CD4-positive, alpha-beta T cell treated with Interleukin-2 at 100 ng/mL for 4 hours (primary cell): Measurements from ENCODE around the gene DROSHA.
"Not testable (repeated sequence)": the region's sequence is repeated elsewhere in the genome, so short reads cannot be mapped to it uniquely, and the experiment has no call there.

Experiments used
- DNase-seq: peaks from one replicate; pipeline ENCODE4 v3.0.0-alpha.2; 2020; ENCODE audit warnings: low spot score

The DROSHA gene

DNA sequence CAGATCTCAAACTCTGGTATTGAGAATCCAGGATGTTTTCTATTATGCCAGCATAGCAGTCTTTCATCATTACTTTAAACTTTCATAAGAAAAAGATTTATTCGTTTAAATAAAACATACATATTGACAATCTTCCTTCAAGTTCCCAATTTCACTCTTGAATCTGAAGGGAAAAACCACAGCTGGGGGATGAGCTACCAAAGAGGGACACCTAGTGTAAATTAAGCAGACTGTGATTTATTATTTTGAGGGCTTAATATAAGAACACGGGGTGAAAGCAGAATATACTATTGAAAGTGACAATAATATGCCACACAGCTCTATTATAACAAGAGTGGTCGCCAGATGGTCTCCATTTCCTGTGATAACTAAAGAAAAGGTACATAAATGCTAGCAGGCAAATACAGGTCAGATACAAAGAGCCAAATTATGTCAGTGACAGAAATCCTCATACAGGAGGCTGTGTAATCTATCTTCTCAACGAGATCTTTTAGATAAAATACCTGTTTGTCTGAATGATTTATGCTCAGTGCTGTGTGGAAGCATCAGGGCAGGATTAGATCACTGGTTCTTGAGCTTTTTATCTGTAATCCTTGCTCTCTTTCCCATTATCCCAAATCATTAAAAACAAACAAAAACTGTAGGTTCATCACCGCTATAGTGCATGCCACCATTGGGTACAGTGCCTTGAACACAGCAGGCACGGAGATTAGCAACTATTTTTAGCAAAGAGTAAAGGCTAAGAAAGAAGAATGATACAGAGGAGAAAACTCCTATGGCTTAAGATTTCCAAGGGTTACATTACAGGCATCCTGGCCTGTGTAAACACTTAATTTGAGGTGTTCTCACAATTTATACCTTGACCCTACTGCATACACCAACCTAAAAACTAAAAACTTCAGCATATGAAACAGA is 116.6 kb downstream of the DROSHA start:
- DNase-seq: no peak

DNA sequence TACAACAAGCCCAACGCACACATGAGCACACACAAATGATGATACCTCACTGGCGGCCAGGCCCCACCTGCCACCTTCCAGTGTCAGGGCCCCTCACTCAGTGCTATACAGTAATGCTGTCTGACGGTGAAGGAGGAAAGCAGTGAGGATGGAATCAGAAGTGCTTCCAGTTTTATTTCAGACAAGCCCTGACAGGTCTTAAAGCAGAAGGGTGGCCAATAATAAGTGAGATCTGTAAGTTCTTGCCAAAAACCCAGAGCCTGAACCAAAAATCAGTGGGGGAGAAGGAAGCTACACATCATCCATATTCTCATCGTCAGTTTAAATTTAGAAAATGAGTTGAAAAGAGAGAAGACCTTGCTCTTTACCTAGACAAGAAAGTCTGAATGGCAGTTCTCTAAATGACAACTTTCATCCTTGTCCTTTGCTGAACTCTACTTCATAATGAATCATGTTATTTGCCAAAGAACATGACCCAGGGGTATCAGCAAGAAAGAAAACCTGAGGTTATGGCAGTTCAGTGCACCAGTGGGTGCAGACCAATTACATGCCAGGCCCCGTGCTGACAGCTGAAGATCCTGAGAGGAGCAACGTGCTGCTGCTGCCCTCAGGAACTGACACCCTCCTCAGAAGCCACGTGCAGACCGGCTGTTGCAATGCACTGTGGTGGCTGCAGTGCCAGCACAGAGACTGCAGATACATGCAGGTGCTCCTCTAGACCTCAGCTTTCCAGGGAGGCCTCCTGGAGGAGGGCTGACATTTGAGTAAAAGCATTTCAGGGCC is 118.7 kb downstream of the DROSHA start:
- no peak for DNase-seq

DNA sequence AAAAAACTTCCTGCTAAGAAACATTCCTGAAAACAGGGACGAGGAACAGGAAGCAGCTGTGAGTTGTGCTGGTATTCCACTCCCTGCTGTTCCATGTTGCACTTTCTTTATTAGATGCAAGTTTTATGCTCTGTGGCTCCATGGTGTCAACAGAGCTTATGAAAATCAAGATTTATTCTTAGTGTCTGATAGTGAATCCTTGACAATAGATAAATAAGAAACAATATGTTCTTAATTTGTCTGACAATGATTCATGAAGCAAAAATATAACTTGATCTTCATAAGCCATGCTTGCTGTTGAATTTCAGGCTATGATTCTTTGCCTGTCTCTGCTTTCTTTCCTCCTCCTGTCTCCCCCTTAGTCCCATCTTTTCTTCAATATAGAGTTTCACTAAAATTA is 119.6 kb downstream of the DROSHA start:
- no peak for DNase-seq

DNA sequence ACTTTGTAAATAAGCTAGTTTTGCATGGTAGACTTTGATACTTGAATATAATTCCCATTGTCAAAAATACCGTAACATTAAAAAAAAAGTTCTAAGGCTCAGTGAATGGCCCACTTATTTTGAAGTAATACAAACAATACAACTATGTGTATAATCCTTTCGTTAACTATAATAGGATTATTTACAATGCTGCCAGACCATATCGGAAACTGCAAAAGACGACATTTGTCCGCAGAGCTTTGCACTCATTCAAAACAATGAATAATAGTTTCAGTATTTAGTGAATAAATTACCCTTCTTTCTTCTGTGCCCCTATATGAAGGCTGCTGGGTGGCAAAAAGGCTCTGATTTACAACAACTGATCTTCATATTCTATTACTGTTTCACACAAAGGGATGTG is 121.8 kb downstream of the DROSHA start:
- no peak for DNase-seq

DNA sequence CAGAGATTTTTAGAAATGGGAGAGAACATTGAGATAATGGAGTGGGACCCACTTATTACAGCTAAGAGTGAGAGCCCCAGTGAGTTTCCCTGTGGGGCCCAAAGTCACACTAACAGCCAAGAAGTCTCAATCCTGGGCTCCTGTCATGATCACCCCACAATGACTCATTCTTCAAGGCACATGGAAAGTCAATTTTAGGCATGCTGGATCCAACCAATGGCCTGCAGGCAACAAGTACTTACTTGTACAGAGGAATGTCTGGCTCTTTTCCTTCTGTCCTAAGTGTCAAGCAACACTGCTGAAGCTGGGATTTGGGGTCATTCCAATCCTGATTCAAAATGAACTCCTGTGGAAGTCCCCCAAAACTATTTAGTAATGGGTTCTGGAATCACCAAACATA is 123.1 kb downstream of the DROSHA start:
- no peak for DNase-seq

DNA sequence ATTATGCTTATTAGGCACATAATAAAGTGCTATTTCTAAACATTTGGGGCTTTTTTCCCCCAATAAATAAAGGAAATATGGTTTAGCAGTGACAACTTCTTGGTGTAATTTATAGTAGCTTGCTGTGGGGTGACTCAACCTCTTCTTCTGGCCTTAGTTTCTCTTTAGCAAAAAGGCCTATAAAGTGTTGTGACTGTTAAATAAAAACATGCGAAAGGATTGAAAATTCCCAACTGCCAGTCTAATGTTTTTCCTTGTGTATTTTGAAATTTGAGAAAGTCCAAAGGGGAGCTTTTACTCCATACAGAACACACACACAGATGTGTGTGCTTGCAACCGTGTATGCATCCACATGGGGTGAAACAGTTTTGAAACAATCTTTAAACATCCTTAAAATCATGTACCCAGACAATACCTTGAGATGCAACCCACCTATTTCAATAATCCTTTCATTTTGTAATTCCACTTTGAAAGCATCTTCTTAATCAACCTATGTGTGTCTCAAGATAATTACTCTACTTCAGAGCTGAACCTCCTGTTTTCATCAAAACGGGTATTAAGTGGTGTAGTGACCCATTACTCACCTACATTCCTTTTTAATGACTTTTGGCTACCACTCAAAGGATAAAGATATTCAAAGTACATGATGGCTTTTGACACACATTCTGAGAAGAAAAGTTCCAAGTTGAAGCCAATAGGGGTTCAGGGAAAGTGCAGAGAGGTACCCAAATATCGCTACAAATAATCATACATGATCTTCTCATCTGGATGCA is 123.8 kb downstream of the DROSHA start:
- no peak for DNase-seq

DNA sequence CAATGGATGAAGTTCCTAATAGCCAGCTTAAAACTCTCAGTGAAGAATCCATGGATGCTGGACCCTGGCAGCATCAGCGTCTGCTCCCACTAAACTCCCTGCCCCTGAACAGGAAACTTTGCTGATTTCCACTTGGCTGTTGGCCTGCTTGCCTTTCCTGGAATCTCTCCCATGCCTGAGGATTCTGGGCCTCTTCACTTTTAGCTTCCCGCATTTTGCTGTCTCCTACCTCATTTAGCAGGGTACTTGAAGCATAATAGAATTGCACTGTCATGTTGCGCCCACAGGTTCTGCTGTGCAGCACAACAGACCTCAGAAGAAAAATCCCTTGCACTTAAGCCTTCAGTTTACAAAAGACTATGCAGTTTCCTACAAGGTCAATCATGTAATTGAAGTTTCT is 127.6 kb downstream of the DROSHA start:
- no peak for DNase-seq

DNA sequence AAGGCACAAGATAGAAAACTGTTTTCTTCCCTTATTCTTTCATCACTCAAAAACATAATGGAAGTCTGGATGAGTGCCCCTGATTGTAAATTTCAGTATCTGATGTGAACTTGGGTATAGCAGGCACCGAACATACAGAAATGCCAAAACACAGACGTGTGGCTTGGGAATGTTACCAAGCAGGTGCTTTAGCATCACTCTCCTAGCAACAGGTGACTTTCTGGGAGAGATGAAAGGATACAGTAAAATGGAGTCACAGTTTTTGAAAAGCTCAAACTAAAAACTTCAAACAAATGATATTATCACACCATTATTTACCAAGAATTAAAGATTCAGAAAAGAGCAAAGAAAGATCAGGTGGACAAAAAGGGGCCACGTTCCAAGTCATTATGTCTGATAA is 130.2 kb downstream of the DROSHA start:
- no peak for DNase-seq

DNA sequence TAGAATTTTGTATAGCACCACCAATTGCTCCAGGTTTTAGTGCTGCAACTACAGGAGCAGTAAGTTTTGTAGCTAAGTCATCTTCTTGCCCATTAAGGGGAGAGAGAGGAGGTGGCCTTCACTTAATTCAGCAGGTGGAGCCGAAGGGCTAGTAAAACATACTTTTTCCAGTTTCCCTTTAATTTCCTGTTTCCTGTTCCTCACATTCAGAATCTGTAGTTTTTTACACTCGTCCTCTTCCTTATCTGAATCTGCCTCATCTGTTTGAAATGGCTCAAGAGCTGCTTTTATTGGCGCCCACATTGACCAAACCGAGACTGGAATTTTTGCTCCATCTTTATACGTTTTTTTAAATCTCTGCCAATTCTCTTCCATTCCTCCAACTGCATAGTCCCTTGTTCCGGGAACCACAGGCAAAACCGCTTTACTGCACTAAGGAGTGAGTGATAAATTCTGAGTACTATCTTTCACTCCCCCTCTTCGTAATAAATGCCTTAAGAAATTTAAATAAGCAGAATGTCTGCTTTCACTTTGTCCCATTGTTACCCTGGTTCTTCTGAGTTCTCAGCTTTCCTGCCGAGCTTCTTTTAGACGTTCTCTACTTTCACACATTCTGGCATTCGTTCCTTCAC is 133.9 kb downstream of the DROSHA start:
- DNase-seq: no peak

DNA sequence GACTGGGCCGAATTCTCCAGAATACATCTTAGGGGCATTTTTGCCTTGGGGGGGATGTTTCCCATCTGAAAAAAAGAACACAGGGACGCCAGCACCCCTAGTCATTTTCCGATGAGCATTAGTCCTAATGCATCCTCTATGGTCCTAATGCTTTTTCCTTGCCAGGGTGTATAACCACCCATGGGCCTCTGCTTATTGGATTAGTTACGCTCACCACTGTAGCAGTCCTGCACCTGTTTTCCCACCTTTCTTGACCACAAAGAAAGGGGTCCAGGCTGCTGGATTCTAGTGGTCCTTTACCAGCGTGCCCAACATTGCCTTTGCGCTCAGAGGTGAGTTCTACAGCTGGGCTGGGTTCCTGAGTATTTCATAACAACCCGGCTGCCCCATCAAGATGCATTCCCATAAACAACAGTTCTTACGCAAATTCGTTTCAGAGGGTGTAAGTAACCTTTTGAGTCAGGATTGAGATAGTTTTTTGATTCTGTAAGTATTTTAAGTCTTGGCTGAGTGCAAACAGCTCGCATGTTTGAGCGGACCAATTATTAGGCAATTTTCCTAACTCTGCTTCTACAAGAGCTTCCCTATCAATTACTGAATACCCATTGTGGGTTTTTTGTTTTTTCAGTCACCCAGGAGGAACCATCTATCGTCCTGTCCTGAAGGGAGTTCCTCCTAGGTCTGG is 135.1 kb downstream of the DROSHA start:
- no peak for DNase-seq

DNA sequence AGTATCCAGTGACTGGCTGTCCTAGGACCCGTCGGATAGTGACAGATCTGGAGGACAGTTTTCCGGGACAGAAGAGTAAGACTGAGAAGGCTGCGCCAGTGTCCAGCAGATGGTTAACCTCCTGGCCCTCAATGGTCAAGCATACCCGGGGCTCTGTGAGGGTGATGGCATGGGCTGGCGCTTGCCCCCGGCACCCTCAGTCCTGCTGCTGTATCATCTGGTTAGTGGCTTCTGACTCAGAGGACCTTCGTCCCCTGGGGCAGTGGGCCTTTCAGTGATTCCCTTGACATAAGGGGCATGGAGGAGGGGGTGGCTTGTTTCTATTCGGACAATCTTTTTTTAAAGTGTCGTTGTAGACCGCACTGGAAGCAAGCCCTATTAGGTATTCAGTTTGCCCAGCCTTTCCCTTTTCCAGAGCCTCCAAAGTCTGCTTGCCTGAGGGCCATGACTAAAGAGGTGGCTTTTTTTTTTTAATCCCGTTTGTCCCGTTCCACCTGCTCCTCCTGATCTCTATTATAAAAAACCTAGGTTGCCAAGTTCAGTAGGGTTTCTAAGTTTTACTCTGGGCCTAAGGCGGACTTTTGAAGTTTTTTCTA is 136.3 kb downstream of the DROSHA start:
- not testable (repeated sequence) for DNase-seq

DNA sequence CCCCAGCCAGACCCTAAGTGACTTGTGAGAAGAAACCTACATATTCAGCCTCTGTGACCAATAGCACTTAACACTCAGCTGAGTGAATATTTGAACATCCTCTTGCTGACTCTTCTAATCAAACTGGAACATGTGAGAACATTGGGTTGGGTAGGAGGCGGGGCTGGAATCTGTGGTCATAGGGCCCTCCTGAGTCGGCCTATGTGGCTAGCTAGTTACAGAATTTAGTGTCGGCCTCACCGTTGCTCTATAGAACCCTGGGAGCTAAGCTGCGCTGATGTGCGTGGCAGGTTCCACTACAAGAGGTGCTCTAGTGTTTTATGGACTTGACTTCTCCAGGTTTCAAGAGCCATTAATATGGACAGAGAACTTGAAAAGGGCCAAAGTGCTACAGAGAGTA is 138.8 kb downstream of the DROSHA start:
- no peak for DNase-seq

DNA sequence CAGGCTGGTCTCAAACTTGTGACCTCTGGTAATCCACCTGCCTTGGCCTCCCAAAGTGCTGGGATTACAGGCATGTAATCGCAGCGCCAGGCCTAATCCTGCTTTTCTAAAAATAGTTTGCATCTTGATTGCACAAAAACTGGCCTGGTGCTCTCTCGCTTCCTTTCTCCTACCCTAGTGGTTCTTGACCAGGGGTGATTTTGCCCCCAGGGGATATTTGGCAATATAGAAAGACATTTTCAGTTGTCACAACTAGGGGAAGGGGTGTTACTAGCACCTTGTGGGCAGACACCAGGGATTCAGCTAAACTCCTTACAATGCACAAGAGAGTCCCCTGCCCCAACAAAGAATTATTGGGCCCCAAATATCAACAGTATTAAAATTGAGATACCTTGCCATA is 139.8 kb downstream of the DROSHA start:
- DNase-seq: no peak

DNA sequence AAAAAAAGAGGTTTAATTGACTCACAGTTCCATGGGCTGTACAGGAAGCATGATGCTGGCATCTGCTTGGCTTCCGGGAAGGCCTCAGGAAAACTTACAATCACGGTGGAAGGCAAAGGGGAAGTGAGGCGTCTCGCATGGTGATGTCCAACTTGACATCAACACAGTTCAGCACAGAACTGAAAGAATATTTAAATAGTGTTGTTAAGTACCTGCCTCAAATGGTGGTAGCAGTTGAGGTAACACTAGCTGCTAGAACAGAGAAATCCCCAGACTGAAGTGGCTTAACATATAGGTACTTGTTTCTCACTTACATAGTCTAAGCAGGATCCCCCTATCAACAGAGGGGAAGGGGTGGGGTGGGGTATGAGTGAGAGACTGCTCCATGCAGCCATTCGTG is 141.6 kb downstream of the DROSHA start:
- no peak for DNase-seq

DNA sequence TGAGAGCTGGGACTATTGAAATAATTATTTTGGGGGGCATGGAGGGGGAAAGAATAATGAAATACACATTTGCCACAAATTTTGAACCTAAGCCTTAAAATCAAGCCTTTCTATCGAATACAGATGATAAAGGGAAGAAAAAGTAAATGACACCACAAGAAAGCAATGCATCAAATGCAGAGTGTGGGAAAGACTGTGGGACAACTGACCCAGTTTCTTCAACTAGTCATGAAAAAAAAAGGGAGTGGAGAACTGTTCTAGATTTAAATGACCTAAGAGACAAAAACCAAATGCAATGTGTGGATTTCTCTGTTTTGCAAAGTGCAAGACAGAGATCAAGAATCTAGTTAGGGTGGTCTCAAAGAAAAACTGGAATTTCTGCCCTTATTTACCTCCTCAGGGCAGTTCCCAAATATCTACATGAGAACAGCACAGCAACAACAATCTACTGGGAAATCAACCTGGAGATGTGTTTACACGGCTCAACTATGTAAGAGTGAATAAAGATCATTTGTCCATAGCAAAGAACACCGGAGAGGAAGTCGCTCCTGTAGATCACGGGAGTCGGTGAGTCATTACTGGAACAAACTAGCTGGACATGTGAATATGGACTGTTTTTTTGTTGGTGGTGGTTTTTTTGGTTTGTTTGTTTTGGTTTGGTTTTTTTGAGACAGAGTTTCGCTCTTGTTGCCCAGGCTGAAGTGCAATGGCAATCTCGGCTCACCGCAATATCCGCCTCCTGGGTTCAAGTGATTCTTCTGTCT is 145.9 kb downstream of the DROSHA start:
- no peak for DNase-seq

DNA sequence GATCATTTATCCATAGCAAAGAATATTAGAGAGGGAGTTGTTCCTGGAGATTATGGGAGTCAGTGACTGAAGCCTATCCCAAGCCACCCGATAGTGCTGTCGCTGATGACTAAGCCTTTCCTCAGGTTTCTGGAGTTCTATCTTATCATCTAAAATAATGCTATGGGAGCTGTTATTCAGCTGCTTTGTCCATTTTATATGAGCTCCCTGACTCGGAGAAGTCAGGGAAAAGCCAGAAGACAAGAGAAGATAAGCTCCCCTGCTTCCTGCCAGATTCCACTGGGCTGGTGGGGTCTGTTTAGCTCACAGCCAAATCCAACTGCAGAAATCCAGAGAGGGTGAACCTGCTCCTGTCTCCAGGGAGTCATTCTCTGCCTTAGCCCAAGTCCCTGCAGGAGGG is 148.2 kb downstream of the DROSHA start:
- DNase-seq: no peak

DNA sequence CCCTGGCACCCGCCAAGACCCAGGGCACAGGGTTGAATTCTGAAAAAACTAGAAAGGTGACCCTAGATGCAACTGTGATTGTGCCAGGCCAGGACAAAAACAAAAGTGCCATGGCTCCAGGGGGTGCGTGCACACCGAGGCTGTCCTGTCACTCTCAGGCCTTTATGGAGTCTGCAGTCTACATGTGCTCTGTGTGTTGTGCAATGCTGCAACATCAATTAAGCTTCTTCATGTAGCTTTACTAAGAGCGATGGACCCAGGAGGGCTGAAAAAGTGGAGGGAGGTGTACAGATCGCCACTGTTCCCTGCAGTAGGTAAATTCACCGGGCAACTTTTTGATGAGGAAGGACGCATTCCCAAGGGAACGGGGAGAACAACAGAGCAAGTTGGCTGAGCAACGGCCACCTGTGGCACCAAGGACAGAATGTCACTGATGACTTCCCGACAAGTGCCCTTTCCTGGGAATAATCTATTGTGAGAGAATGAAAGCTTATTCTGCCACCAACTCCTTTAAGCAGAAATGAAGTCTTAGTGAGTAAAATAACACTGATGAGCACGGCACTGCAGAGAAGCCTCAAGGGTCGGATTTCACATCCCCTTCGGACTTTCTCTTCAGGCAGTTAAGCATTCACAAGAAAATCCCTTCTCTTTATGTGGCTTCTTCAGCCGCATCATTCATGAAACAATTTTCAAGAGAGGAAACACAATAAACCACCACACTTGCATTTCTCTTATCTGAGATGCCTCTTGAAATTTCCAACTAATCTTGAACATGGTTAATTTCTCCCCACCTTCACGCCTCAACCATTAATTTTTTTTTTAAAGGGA is 149.6 kb downstream of the DROSHA start:
- DNase-seq: no peak

DNA sequence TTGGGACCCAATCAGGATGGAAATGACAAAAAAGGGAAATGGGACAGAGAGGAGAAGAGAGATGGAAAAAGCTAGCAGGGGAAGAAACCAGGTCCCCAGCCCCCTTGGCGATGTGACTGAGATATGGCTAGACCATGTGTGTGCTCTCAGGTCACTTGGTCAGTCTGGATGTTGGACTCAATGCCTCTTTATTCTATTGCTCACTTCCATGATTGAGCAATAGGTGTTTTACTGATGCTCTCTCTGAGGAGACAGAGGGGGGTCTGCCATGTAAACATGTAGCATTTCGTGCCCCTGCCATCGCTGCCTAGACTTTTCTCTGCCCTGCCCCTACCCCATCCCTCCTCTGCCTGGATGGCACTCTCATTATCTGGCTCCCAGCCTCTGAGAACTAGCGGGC is 150.6 kb downstream of the DROSHA start:
- no peak for DNase-seq

DNA sequence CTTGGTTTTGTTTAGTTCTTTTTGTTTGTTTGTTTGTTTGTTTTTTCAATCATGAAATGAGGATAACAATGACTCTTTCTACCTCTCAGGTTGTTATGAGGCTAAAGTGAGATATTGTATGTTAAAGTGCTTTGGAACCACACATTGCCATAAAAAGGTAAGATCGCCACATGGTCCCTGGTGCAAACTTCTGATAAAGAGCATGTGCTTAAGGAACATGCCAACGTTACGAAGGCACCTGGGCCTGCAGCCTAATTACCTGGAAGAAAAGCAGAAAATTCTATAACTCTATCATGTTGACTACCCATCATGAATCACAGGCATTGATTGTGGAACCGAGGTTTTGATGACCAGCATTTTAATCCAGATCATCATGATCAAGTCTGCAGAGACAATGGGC is 151.8 kb downstream of the DROSHA start:
- DNase-seq: no peak
